ENCODE data around the gene IGSF9B.

The IGSF9B gene

GRCh38 chr11:133898770-133899115, 58.0 kb downstream of the IGSF9B start:
- Histone ChIP-seq H3K4me2 (no peak overlapping the region), H3K4me3 (IDR thresholded peaks at IDR 0.05; ENCODE audit: insufficient read depth, low read depth, low read length) (no peak overlapping the region), H3K4me1 (ENCODE audit: low read depth, poor library complexity, severe bottlenecking) (no peaks in the 10 kb centered on the region), H2AFZ (ENCODE audit: low read depth) (no peak overlapping the region), H3K36me3 (ENCODE audit: insufficient read depth) (no peaks in the 10 kb centered on the region), H4K20me1 (ENCODE audit: insufficient read depth) (no peaks in the 10 kb centered on the region), H3K9ac (no peak overlapping the region), H3K79me2 (ENCODE audit: insufficient read depth, low read depth) (no peaks in the 10 kb centered on the region), H3K27me3 (ENCODE audit: insufficient read depth, low read depth) (no peaks in the 10 kb centered on the region), H3K27ac (no peak overlapping the region)
- no peak for TF ChIP-seq CTCF (conservative IDR thresholded peaks at IDR 0.05; ENCODE audit: low read depth, low read length)

- H3K4me3 ChIP-seq (IDR thresholded peaks at IDR 0.05; ENCODE audit: insufficient read depth, low read depth, low read length) = no peak overlapping the region
- no peaks in the 10 kb centered on the region for H3K27me3 ChIP-seq (ENCODE audit: insufficient read depth, low read depth)
- no peak overlapping the region for H3K9ac ChIP-seq
- no peak overlapping the region for H3K27ac ChIP-seq
- H3K36me3 ChIP-seq (ENCODE audit: insufficient read depth) = no peaks in the 10 kb centered on the region
- no peak overlapping the region for H2AFZ ChIP-seq (ENCODE audit: low read depth)
- no peak for TF ChIP-seq CTCF (conservative IDR thresholded peaks at IDR 0.05; ENCODE audit: low read depth, low read length)
- H3K4me1 ChIP-seq (ENCODE audit: low read depth, poor library complexity, severe bottlenecking) = no peaks in the 10 kb centered on the region
- H3K4me2 ChIP-seq = no peak overlapping the region
- H4K20me1 ChIP-seq (ENCODE audit: insufficient read depth) = no peaks in the 10 kb centered on the region
- H3K79me2 ChIP-seq (ENCODE audit: insufficient read depth, low read depth) = no peaks in the 10 kb centered on the region
These were observed 58.6 kb downstream of the IGSF9B start for GRCh38 chr11:133898031-133898769.

- Histone ChIP-seq H3K36me3 (ENCODE audit: insufficient read depth) (no peaks in the 10 kb centered on the region), H3K4me3 (IDR thresholded peaks at IDR 0.05; ENCODE audit: insufficient read depth, low read depth, low read length) (no peak overlapping the region), H3K9ac (no peak overlapping the region), H4K20me1 (ENCODE audit: insufficient read depth) (no peaks in the 10 kb centered on the region), H3K4me2 (no peak overlapping the region), H3K79me2 (ENCODE audit: insufficient read depth, low read depth) (no peaks in the 10 kb centered on the region), H3K4me1 (ENCODE audit: low read depth, poor library complexity, severe bottlenecking) (no peaks in the 10 kb centered on the region), H2AFZ (ENCODE audit: low read depth) (no peak overlapping the region), H3K27ac (no peak overlapping the region), H3K27me3 (ENCODE audit: insufficient read depth, low read depth) (no peaks in the 10 kb centered on the region)
- no peak for TF ChIP-seq CTCF (conservative IDR thresholded peaks at IDR 0.05; ENCODE audit: low read depth, low read length)
These were observed 59.5 kb downstream of the IGSF9B start for GRCh38 chr11:133897331-133897650.

- no peaks in the 10 kb centered on the region for H4K20me1 ChIP-seq (ENCODE audit: insufficient read depth)
- H3K79me2 ChIP-seq (ENCODE audit: insufficient read depth, low read depth) = no peaks in the 10 kb centered on the region
- H2AFZ ChIP-seq (ENCODE audit: low read depth) = no peak overlapping the region
- no peaks in the 10 kb centered on the region for H3K27me3 ChIP-seq (ENCODE audit: insufficient read depth, low read depth)
- no peak overlapping the region for H3K27ac ChIP-seq
- no peak overlapping the region for H3K4me2 ChIP-seq
- H3K36me3 ChIP-seq (ENCODE audit: insufficient read depth) = no peaks in the 10 kb centered on the region
- no peaks in the 10 kb centered on the region for H3K4me1 ChIP-seq (ENCODE audit: low read depth, poor library complexity, severe bottlenecking)
- TF ChIP-seq CTCF (conservative IDR thresholded peaks at IDR 0.05; ENCODE audit: low read depth, low read length) = no peak
- no peak overlapping the region for H3K9ac ChIP-seq
- no peak overlapping the region for H3K4me3 ChIP-seq (IDR thresholded peaks at IDR 0.05; ENCODE audit: insufficient read depth, low read depth, low read length)
These were observed 60.0 kb downstream of the IGSF9B start for GRCh38 chr11:133896642-133897330.
